Forelimb muscle (tissue), 1 donor: Measurements from ENCODE around the gene TNNI3K. TPM values are rescaled to one million over a fixed set of nuclear protein-coding genes. Genes with fewer than 3 reads are reported as not detected.
A peak's percentile ranks its signal among the peaks of the same experiment; 100 is the strongest.

ENCODE experiments used
- DNase-seq: peaks from one replicate; pipeline ENCODE4 v3.0.0-alpha.2; 2013; ENCODE audit warnings: low read depth
- polyA plus RNA-seq: library from polyadenylated mRNA; unstranded; fragments of 120-200 nt; gene quantifications from one replicate; pipeline ENCODE4 v1.2.1, GENCODE V29; 2013; ENCODE audit not compliant: insufficient read length

The TNNI3K gene
- polyA plus RNA-seq, 1 donor = 1.8 TPM

- DNase-seq = no peak
Observed at GRCh38 chr1:74314438-74314837, 79.3 kb downstream of the TNNI3K start.

- DNase-seq = no peak
Observed at GRCh38 chr1:74316302-74316701, 81.1 kb downstream of the TNNI3K start.

- DNase-seq = no peak
Observed at GRCh38 chr1:74317663-74318062, 82.5 kb downstream of the TNNI3K start.

GRCh38 chr1:74323937-74324473 is 88.8 kb downstream of the TNNI3K start:
- no peak for DNase-seq

GRCh38 chr1:74324684-74325448 is 89.7 kb downstream of the TNNI3K start:
- no peak for DNase-seq

GRCh38 chr1:74328851-74329250 is 93.7 kb downstream of the TNNI3K start:
- DNase-seq = no peak

GRCh38 chr1:74333244-74333643 is 98.1 kb downstream of the TNNI3K start:
- no peak for DNase-seq

GRCh38 chr1:74334147-74334546 is 99.0 kb downstream of the TNNI3K start:
- no peak for DNase-seq

- DNase-seq = no peak
Observed at GRCh38 chr1:74340656-74341055, 105.5 kb downstream of the TNNI3K start.

GRCh38 chr1:74341702-74342339 is 106.6 kb downstream of the TNNI3K start:
- no peak for DNase-seq

- peak; percentile 39 for DNase-seq
Observed at GRCh38 chr1:74343216-74343615, 108.0 kb downstream of the TNNI3K start.

GRCh38 chr1:74344387-74344786 is 109.2 kb downstream of the TNNI3K start:
- DNase-seq = no peak

- DNase-seq = no peak
Observed at GRCh38 chr1:74356493-74356892, 121.3 kb downstream of the TNNI3K start.

- no peak for DNase-seq
Observed at GRCh38 chr1:74357150-74357549, 122.0 kb downstream of the TNNI3K start.

- DNase-seq = no peak
Observed at GRCh38 chr1:74357756-74358155, 122.6 kb downstream of the TNNI3K start.

- no peak for DNase-seq
Observed at GRCh38 chr1:74362691-74363090, 127.5 kb downstream of the TNNI3K start.

- no peak for DNase-seq
Observed at GRCh38 chr1:74363220-74363619, 128.0 kb downstream of the TNNI3K start.

- DNase-seq = no peak
Observed at GRCh38 chr1:74367175-74367813, 132.1 kb downstream of the TNNI3K start.

GRCh38 chr1:74368335-74368734 is 133.1 kb downstream of the TNNI3K start:
- DNase-seq = no peak

- DNase-seq = no peak
Observed at GRCh38 chr1:74375376-74375775, 140.2 kb downstream of the TNNI3K start.

GRCh38 chr1:74380252-74380651 is 145.1 kb downstream of the TNNI3K start:
- no peak for DNase-seq

- no peak for DNase-seq
Observed at GRCh38 chr1:74388855-74389254, 153.7 kb downstream of the TNNI3K start.

- DNase-seq = no peak
Observed at GRCh38 chr1:74392186-74392585, 157.0 kb downstream of the TNNI3K start.
